Amygdala (tissue), 56 donors: Measurements from ENCODE around the gene DOCK10.

Source experiments
- DNase-seq, 56 donors: peaks; one replicate each; lab custom pipeline; 2025; lab: John Stamatoyannopoulos, UW

Gene DOCK10

DNA sequence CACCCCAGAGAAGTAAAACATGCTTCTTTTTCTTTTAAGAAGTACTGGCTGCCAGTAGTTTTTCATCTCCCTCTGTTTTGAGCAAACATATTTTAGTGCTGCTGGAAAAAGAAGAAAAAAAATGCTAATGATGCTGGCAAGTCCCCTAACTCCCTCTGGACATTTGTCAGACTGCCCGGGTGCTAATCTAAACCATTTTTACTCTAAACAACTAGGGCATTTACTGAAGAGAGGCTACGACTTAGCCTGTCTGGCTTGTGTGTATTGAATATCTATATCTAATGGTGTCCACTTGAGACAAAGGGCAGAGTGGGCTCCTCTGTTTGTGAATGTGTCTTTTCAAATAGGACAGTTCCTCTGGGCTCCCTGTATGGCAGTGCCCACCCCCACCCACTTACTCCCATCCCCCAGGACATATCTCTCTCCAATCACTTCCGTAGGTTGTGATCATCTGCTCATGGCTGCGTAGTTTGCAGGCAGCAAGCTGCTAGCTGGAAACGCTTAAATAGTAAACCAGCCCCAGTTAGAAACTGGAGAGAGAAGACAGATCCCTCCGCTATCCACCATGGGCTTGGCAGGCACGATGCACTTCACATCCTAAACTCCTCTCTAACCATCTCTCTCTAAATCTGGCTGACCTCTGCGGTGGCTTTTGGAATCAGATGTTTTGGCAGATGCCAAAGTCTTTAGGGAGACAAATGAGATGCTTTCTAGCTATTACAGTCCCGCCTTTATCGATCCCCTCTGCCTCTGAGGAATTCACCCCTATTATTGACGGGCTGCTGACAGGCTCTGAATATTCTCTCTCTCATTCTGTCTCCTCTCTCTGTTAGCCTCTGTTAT, 58.3 kb downstream of the DOCK10 start:
- DNase-seq = peak in 22 of 56 donors; percentile 3 to 55 (median 20)

GRCh38 chr2:224982910-224983711, 59.2 kb downstream of the DOCK10 start:
- DNase-seq = peak in 15 of 56 donors; percentile 3 to 55 (median 15)

DNA sequence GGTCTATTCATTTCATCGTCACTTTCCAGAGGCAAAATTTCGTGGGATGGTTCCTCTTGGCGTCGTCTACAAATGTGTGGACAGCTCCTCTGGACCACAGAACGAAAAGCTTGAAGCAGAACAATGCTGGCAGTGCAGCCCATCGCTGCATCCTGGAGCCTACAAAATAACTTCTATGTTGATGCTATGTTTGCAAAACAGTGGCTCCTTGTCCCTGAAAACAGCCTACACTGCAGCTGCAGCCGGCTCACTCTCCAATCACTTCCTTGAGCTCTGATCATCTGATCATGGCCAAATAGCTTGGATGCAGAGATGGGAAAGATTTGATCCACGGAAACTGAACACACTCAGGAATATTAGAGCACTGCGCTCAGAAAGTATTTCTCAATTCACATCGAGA, 60.0 kb downstream of the DOCK10 start:
- peak in 51 of 56 donors; percentile 16 to 90 (median 64) for DNase-seq

- DNase-seq = no peak
Measured at GRCh38 chr2:224976629-224977525, 65.4 kb downstream of the DOCK10 start.

- no peak for DNase-seq
Measured at GRCh38 chr2:224975761-224976160, 66.5 kb downstream of the DOCK10 start.

- DNase-seq = peak in 1 of 56 donors; percentile 14
Measured at GRCh38 chr2:224973112-224974016, 68.9 kb downstream of the DOCK10 start.

DNA sequence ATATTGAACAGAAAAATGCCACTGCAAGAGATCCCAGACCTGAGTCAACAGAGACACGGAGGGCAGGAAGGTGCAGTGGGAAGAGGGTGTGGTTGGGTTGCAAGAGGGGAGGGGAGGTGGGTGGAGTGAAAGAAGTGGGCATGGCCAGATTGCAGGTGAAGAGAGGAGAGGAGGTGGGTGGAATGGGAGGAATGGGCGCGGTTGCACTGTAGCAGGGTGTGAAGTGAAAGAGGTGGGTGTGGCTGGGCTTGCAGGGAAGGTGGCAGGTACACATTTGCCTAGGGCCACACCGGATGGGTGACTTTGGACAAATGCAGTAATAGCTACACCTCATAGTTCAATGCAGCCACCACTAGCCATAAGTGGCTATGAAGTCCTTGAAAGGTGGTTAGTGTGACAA, 71.1 kb downstream of the DOCK10 start:
- DNase-seq = no peak

DNA sequence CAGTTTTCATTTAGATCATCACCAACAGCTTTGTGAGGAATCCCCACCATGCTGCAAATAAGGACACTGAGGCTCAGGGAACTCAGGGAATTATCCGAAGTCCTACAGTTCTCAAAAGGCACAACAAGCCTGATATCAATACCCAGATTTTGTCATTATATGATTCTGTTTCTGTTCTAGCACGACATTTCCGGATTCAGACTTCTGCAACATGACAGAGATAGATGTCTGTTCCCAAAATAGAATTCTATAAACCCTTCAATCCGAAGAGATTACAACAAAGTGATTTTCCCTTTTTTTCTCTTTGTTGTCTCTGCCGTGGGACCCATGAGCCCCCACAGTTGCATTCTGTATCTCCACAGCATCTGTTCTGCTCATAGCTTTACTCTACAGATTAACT, 72.0 kb downstream of the DOCK10 start:
- no peak for DNase-seq

GRCh38 chr2:224969633-224970260, 72.5 kb downstream of the DOCK10 start:
- no peak for DNase-seq

DNA sequence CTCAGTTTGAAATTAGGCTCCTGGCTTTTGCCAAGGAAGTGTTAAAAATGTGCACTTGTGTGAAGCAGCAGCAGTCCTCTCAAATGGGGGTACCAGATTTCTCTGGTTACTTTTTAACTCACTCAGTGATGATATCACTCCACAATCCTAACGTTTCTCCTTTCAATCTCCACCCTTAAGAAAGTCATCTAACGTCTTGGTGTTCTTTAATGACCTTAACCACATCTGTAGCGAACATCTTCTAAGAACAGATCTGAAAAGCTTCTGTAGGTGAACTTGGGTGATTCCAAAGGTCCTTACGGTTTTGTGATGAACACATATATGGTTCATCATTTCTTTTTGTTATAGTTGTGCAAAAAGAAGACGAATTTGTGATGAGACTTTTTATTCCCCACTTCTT, 73.2 kb downstream of the DOCK10 start:
- DNase-seq = no peak

DNA sequence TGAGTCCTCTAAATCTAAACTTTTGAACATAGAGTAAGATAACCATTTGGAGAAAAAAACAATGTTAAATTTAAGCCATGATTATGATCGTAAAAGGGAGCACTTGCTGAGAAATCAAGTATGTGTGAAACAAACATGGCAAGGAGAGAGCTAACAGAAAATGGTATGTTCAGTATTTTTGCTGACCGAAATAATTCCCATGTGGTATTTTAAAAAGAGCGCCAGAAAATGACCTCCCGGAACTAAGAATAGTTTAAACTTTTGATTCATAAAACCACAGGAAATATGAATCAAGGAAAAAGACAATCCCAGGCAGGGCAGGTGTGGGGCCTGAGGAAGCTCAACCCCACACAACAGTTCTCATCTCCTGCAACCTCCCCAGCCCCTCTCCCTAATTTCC, 74.2 kb downstream of the DOCK10 start:
- DNase-seq = no peak

DNA sequence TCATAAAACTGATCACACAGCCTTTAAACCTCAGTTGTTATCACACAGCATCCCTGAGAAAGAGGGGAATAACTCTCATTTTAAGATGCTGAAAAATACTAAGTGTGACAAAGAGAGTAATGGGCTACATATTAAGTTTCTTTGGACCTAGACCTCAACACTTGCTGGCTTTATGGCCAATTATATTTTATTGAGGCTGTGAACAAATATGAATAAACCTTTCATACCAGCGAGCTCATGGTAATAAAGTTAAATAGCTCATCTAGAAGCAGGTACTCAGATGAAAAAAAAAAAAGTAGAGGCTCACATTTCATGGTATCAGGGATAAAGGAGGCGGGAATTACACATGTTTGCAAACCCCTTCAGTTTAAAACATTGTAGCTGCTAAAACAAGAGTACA, 75.7 kb downstream of the DOCK10 start:
- DNase-seq = no peak

DNA sequence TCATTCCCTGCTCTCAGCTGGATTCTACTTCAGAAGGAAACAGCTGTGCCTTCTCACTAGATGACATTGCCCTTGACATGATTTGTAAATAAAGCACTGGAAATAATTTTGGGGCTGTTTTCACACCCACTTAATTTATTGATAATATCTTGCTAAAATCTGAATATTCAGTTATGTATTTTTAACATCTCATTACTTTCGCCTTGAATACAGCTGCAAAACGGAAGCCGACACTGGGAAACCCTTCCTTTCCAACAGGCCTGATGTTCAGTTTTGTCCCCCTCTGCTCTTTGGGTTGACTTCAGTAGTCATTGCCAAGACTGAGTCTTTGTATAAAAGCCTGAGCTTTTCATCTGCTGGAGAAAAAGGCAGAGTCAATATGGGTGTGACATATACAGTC, 82.7 kb downstream of the DOCK10 start:
- DNase-seq = no peak

DNA sequence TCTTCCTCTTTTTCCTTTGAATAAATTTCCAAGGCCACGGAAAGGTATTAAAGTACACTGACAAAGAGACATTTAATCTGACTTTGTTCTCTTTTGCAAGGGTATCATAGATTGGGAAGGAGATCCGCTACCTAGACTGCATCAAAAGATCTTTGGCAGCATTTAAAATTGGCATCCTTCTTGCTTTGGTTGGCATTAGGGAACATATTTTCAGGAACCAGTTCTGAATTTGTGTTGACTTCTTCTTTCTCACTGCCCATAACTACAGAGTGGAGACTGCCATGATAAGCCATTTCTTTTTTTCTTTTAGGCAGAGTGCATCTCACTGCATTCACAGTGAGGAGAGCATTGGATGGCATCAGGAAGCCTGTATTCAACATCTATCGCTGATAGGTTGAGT, 83.4 kb downstream of the DOCK10 start:
- no peak for DNase-seq

- DNase-seq = no peak
Measured at GRCh38 chr2:224958462-224958857, 83.8 kb downstream of the DOCK10 start.

DNA sequence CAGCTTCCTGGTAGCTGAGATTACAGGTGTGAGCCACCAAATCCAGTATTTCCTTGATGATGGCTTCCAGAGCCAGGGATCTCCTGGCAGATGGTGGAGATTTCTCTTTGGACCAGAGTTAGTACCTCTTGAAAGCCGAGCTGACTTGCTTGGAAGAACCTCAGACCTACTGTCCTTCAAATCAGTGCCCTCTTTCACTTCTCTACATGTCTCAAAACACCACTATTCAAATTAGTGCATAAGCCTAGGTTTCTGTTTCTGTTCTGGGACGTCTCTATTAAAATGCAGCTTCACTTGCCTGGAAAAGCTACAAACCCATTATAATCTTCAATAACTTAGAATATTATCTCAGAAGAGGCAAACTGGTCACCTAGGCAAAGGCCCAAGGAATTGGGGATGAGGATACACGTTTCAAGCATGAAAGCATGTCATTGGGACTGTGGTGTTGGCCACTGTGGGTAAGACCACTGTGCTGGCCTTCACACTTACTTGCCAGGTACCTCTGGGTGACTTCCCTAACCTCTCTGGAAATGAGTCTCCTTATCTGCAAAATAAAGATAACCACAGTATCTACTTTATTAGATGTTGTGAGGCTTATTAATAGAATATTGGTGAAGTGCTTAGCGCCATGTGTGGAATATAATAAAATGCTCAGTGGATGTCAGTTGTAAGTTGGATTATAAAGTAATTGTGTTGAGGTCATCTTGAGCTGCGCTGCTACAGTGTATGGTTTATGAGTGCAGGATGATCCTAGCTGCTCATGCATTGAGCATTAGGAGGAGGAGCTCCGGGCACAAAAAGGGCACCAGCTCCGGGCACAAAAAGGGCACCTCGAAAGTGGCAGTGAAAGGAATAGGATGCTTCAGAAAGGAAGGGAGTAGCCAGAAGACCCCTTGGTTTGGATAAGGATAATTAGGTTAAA, 84.5 kb downstream of the DOCK10 start:
- DNase-seq = no peak

DNA sequence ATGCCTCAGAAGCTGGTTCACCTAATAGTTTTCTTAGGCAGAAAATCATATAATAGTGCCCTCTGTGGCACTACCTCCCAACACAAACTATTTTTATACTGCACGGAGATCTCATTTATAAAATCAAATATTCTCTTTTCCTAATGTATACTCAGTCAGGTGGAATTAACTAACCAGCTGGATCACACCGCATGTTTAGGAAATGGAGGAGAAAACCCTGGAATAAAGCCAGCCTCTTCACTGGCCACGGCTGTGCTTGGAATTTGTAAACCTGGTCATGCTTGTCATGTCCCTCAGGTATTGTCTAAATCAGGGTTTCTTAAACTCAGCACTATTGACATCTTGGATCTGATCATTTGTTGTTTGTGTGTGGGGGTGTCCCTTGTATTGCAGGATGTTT, 85.6 kb downstream of the DOCK10 start:
- no peak for DNase-seq

GRCh38 chr2:224954980-224955379, 87.3 kb downstream of the DOCK10 start:
- DNase-seq = no peak
